ENCODE measurements around the gene CEP131. TPM values are rescaled to one million over a fixed set of nuclear protein-coding genes. Genes with fewer than 3 reads are reported as not detected.

Gene CEP131
- total RNA-seq, 1 experiment from 2014 or later, result 5.1 TPM

DNA sequence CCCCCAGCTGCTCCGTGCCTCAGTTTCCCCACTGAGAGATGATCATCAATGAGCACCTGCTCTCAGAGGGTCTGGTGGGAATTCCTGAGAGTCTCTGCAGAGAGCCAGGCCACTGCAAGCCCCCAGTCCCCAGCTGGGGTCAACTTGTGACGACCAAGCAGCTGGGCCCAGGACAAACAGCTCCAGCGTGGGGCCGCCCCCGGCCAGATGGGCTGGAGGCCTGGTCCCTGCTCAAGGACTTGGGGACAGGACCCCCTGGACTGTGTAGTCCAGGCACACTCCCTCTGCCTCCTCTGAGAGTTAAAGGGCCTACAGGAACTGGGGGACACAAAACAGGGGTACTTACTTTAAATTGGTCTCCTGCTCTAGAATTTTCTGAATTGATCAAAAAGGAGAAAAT, 40.2 kb downstream of the CEP131 start:
- Histone ChIP-seq H3K4me1 (ENCODE audit: low read length) (peaks cover 8% of the 10 kb centered on the region), H4K20me1 (ENCODE audit: insufficient read depth, low read depth, low read length) (no peaks in the 10 kb centered on the region), H3K36me3 (ENCODE audit: insufficient read depth, low read length) (no peaks in the 10 kb centered on the region), H3K4me3 (ENCODE audit: low read length) (no peak overlapping the region), H3K9me3 (ENCODE audit: low read length) (no peaks in the 10 kb centered on the region), H3K9ac (ENCODE audit: low read length) (no peak overlapping the region), H3K79me2 (ENCODE audit: low read length) (no peaks in the 10 kb centered on the region), H2AFZ (ENCODE audit: low read length) (no peak overlapping the region), H3K27ac (ENCODE audit: low read length) (no peak overlapping the region), H3K4me2 (ENCODE audit: low read depth, low read length, poor library complexity, severe bottlenecking) (no peak overlapping the region), H3K27me3 (ENCODE audit: low read length) (no peaks in the 10 kb centered on the region), H3K9me2 (replicated peaks; ENCODE audit: insufficient read depth, low read length) (no peaks in the 10 kb centered on the region)
- DNase-seq, result no peak

DNA sequence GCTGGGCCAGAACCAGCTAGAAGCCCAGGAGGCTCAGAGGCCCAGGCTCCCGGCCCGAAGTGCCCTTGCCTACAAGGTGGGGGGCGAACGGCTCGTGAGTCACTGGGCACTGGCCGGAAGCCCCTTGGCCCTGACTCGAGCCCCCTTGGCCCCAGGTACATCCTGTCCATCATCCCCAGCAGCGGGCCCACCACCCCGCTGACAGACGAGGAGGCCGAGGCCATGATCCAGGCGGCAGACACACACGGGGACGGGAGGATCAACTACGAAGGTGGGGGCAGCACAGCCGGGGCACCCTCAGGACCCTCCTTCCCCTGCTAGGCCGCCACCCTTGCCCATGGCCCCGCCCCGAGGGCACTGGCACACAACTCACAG, 41.0 kb downstream of the CEP131 start:
- Histone ChIP-seq H3K9ac (ENCODE audit: low read length) (no peak overlapping the region), H3K9me3 (ENCODE audit: low read length) (no peaks in the 10 kb centered on the region), H3K4me3 (ENCODE audit: low read length) (no peak overlapping the region), H3K9me2 (replicated peaks; ENCODE audit: insufficient read depth, low read length) (no peaks in the 10 kb centered on the region), H3K36me3 (ENCODE audit: insufficient read depth, low read length) (no peaks in the 10 kb centered on the region), H2AFZ (ENCODE audit: low read length) (no peak overlapping the region), H3K4me1 (ENCODE audit: low read length) (peaks cover 8% of the 10 kb centered on the region), H3K79me2 (ENCODE audit: low read length) (no peaks in the 10 kb centered on the region), H3K27ac (ENCODE audit: low read length) (no peak overlapping the region), H3K27me3 (ENCODE audit: low read length) (no peaks in the 10 kb centered on the region), H3K4me2 (ENCODE audit: low read depth, low read length, poor library complexity, severe bottlenecking) (no peak overlapping the region), H4K20me1 (ENCODE audit: insufficient read depth, low read depth, low read length) (no peaks in the 10 kb centered on the region)
- no peak for DNase-seq

DNA sequence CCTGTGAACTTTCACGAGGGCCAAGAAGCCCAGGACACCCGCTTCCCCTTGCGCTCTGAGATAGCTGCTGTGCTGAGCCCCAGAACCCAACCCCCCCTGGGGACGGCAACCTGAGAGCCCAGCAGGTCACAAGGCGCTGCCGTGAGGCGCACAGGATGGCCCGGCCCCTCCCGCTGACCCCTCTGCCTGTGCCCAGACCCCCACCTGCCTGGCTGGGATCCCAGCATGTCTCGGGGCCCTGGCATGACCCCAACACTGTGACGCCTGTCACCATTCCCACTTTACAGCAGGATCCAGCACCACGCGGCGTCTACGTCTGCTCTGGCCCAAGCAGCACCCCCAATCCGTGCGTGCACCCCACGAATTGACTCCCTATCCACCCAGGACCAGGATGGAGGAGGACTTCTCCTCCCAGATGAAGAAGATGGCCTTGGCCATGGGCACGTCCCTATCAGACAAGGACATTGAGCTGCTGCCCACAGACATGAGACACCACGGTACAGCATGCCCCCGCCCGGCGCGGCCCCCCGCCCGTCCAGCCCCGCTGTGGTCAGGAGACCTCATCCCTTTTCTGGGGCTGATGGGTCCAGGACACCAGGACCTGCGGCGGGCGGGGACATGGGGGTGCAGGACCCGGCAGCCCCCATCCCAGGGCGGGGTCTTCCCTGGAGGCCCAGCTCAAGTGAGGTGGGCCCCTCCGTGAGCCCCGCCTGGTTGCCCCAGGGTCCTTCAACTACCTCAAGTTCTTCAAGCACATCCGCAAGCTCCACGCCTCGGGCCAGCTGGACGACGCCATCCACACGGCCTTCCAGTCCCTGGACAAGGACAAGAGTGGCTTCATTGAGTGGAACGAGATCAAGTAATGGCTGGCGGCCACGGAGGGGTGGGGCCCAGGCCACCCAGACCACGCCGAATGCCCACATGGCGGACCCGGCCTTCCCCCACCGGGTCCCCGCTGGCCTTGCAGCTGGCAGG, 41.6 kb downstream of the CEP131 start:
- H3K36me3 ChIP-seq (ENCODE audit: insufficient read depth, low read length), result no peaks in the 10 kb centered on the region
- no peaks in the 10 kb centered on the region for H3K79me2 ChIP-seq (ENCODE audit: low read length)
- DNase-seq, result no peak
- H3K9me2 ChIP-seq (replicated peaks; ENCODE audit: insufficient read depth, low read length), result no peaks in the 10 kb centered on the region
- peaks cover 8% of the 10 kb centered on the region for H3K4me1 ChIP-seq (ENCODE audit: low read length)
- H3K9ac ChIP-seq (ENCODE audit: low read length), result no peak overlapping the region
- no peak overlapping the region for H2AFZ ChIP-seq (ENCODE audit: low read length)
- no peaks in the 10 kb centered on the region for H4K20me1 ChIP-seq (ENCODE audit: insufficient read depth, low read depth, low read length)
- no peak overlapping the region for H3K4me3 ChIP-seq (ENCODE audit: low read length)
- H3K9me3 ChIP-seq (ENCODE audit: low read length), result no peaks in the 10 kb centered on the region
- H3K4me2 ChIP-seq (ENCODE audit: low read depth, low read length, poor library complexity, severe bottlenecking), result no peak overlapping the region
- no peak overlapping the region for H3K27ac ChIP-seq (ENCODE audit: low read length)
- H3K27me3 ChIP-seq (ENCODE audit: low read length), result no peaks in the 10 kb centered on the region

DNA sequence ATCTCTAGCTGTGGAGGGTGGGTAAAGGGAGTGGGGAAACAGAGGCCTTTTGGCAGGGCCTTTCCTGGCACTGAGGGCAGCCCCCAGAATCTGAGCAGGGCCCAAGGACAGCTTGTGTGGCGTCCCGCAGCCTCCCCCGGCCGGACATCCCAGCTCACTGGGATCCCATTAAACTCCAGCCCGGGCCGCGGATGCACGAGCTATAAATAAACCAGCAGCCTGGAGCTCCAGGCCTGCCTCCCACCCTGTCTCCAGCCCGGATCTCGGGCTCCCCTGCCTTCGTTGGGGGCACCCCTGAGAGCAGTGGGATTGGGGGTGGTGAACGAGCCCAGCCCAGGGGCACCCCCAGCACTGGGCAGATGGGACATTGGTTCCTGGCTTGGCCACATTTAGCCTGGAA, 42.9 kb downstream of the CEP131 start:
- no peak overlapping the region for H2AFZ ChIP-seq (ENCODE audit: low read length)
- peaks cover 8% of the 10 kb centered on the region for H3K4me1 ChIP-seq (ENCODE audit: low read length)
- no peak for DNase-seq
- H3K4me2 ChIP-seq (ENCODE audit: low read depth, low read length, poor library complexity, severe bottlenecking), result no peak overlapping the region
- no peak overlapping the region for H3K27ac ChIP-seq (ENCODE audit: low read length)
- no peaks in the 10 kb centered on the region for H3K9me2 ChIP-seq (replicated peaks; ENCODE audit: insufficient read depth, low read length)
- no peaks in the 10 kb centered on the region for H3K36me3 ChIP-seq (ENCODE audit: insufficient read depth, low read length)
- no peaks in the 10 kb centered on the region for H3K9me3 ChIP-seq (ENCODE audit: low read length)
- no peaks in the 10 kb centered on the region for H3K27me3 ChIP-seq (ENCODE audit: low read length)
- no peak overlapping the region for H3K9ac ChIP-seq (ENCODE audit: low read length)
- no peaks in the 10 kb centered on the region for H4K20me1 ChIP-seq (ENCODE audit: insufficient read depth, low read depth, low read length)
- H3K79me2 ChIP-seq (ENCODE audit: low read length), result no peaks in the 10 kb centered on the region
- H3K4me3 ChIP-seq (ENCODE audit: low read length), result no peak overlapping the region

DNA sequence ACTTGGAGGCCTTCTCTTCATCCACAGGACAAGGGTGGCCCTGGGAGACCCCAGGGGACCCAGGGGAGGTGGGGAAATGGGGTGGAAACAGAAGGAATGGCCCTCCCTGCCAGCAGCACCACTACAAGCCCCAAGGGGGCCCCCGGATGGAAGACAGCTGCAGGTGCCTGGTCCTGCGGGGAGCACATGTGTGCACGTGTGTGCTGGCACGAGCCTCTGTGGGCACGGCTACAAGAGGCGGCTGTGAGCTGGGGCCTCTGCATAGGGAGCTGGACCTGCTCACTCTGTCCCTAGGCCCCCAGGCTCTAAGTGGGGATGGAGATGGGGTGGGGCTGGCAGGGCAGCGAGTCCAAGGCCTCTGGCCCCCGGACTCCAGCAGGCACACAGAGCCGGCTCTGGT, 43.5 kb downstream of the CEP131 start:
- DNase-seq, result no peak
- Histone ChIP-seq H3K9me3 (ENCODE audit: low read length) (no peaks in the 10 kb centered on the region), H3K9ac (ENCODE audit: low read length) (no peak overlapping the region)

DNA sequence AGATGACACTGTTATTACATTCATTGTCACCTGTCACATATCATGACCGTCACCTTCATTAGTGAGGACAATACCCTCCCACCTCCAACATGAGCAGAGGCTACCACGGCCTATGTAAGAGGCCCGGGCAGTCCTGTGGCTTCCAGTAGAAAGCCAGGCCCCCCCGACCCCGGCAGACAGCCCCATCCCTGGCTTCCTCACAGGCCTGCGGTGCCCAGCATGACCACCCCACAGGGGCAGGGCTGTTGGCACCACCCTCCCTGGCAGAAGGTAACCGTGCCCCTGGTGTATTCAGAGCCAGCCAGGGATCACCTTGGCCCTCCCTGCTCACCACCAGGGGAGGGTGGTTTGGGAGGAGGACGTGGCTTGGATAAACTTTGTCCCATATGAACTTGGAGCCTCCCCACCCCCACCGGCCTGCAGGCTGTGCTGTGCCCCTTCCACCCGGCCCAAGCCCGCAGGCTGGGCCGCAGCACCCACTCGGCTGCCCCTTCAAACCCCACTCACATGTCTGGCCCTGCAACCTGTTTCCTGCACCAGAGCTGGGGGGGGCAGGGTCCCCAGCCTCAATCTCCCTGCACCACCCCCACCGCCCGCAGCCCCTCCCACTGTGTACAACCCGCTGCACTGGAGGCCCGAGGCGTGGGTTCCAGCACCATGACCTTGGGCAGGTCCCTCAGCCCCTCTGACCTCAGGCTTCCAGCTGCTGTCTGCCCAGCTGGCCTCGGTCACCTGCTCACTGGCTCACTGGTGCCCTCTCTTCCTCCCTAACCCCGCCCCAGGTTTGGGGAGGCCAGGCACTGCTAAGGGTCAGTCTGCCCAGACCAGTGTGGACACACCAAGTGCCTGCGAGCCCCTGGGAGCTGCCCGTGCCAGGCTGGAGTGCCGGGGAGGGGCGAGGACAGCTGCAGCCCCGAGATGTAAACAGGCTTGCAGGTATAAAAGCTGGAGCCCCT, 44.4 kb downstream of the CEP131 start:
- no peak overlapping the region for H2AFZ ChIP-seq (ENCODE audit: low read length)
- no peaks in the 10 kb centered on the region for H3K27me3 ChIP-seq (ENCODE audit: low read length)
- H3K36me3 ChIP-seq (ENCODE audit: insufficient read depth, low read length), result no peaks in the 10 kb centered on the region
- no peaks in the 10 kb centered on the region for H3K79me2 ChIP-seq (ENCODE audit: low read length)
- H3K4me3 ChIP-seq (ENCODE audit: low read length), result no peak overlapping the region
- no peaks in the 10 kb centered on the region for H4K20me1 ChIP-seq (ENCODE audit: insufficient read depth, low read depth, low read length)
- H3K9ac ChIP-seq (ENCODE audit: low read length), result no peak overlapping the region
- no peaks in the 10 kb centered on the region for H3K9me2 ChIP-seq (replicated peaks; ENCODE audit: insufficient read depth, low read length)
- H3K4me2 ChIP-seq (ENCODE audit: low read depth, low read length, poor library complexity, severe bottlenecking), result no peak overlapping the region
- no peaks in the 10 kb centered on the region for H3K9me3 ChIP-seq (ENCODE audit: low read length)
- DNase-seq, result no peak
- peaks cover 8% of the 10 kb centered on the region for H3K4me1 ChIP-seq (ENCODE audit: low read length)
- H3K27ac ChIP-seq (ENCODE audit: low read length), result no peak overlapping the region

More for the DNA sequence above, 43.5 kb downstream of the CEP131 start:
- Histone ChIP-seq H3K4me3 (ENCODE audit: low read length) (no peak overlapping the region), H3K9me2 (replicated peaks; ENCODE audit: insufficient read depth, low read length) (no peaks in the 10 kb centered on the region), H3K4me2 (ENCODE audit: low read depth, low read length, poor library complexity, severe bottlenecking) (no peak overlapping the region), H2AFZ (ENCODE audit: low read length) (no peak overlapping the region), H3K27ac (ENCODE audit: low read length) (no peak overlapping the region), H3K79me2 (ENCODE audit: low read length) (no peaks in the 10 kb centered on the region), H3K36me3 (ENCODE audit: insufficient read depth, low read length) (no peaks in the 10 kb centered on the region), H4K20me1 (ENCODE audit: insufficient read depth, low read depth, low read length) (no peaks in the 10 kb centered on the region), H3K27me3 (ENCODE audit: low read length) (no peaks in the 10 kb centered on the region), H3K4me1 (ENCODE audit: low read length) (peaks cover 8% of the 10 kb centered on the region)

DNA sequence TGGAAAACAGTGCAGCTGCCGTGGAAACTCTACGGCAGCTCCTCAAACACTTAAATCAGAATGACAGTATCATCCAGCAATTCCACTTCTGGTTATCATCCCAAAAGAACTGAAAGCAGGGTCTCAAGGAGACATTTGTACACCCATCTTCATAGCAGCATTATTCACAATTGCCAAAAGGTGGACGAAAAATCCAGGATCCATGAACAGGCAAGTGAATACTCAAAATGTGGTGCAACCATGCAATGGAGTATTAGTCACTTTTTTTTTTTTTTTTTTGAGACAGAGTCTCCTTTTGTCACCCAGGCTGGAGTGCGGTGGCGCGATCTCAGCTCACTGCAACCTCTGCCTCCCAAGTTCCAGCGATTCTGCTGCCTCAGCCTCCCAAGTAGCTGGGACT, 46.1 kb downstream of the CEP131 start:
- no peaks in the 10 kb centered on the region for H3K9me2 ChIP-seq (replicated peaks; ENCODE audit: insufficient read depth, low read length)
- H3K4me3 ChIP-seq (ENCODE audit: low read length), result no peak overlapping the region
- H2AFZ ChIP-seq (ENCODE audit: low read length), result no peak overlapping the region
- no peaks in the 10 kb centered on the region for H3K79me2 ChIP-seq (ENCODE audit: low read length)
- H3K9me3 ChIP-seq (ENCODE audit: low read length), result no peaks in the 10 kb centered on the region
- H3K4me1 ChIP-seq (ENCODE audit: low read length), result peaks cover 8% of the 10 kb centered on the region
- H4K20me1 ChIP-seq (ENCODE audit: insufficient read depth, low read depth, low read length), result no peaks in the 10 kb centered on the region
- H3K27me3 ChIP-seq (ENCODE audit: low read length), result no peaks in the 10 kb centered on the region
- H3K36me3 ChIP-seq (ENCODE audit: insufficient read depth, low read length), result no peaks in the 10 kb centered on the region
- no peak for DNase-seq
- no peak overlapping the region for H3K4me2 ChIP-seq (ENCODE audit: low read depth, low read length, poor library complexity, severe bottlenecking)
- no peak overlapping the region for H3K27ac ChIP-seq (ENCODE audit: low read length)
- H3K9ac ChIP-seq (ENCODE audit: low read length), result no peak overlapping the region

DNA sequence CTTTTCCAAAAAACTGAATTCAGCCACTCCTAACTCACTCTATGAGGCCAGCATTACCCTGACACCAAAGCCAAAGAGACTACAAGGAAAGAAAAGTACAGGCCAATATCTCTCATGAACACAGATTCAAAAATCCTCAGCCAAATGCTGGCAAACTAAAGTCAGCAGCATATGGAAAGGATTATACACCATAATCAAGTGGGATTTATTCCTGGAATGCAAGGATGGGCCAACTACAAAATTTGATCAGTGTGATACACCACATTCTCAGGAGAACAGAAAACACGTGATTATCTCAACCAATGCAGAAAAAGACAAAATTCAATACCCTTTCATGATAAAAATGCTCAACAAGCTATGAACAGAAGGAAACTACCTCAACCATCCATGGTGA, 49.0 kb downstream of the CEP131 start:
- H3K79me2 ChIP-seq (ENCODE audit: low read length), result no peaks in the 10 kb centered on the region
- no peaks in the 10 kb centered on the region for H3K36me3 ChIP-seq (ENCODE audit: insufficient read depth, low read length)
- no peaks in the 10 kb centered on the region for H3K9me2 ChIP-seq (replicated peaks; ENCODE audit: insufficient read depth, low read length)
- H3K9me3 ChIP-seq (ENCODE audit: low read length), result no peaks in the 10 kb centered on the region
- no peak overlapping the region for H3K9ac ChIP-seq (ENCODE audit: low read length)
- no peak for DNase-seq
- no peak overlapping the region for H3K4me2 ChIP-seq (ENCODE audit: low read depth, low read length, poor library complexity, severe bottlenecking)
- H3K27ac ChIP-seq (ENCODE audit: low read length), result no peak overlapping the region
- no peaks in the 10 kb centered on the region; the same call in 1 of the 2 replicates for H3K4me1 ChIP-seq (ENCODE audit: low read length)
- no peak overlapping the region for H2AFZ ChIP-seq (ENCODE audit: low read length)
- H4K20me1 ChIP-seq (ENCODE audit: insufficient read depth, low read depth, low read length), result no peaks in the 10 kb centered on the region
- no peaks in the 10 kb centered on the region for H3K27me3 ChIP-seq (ENCODE audit: low read length)
- no peak overlapping the region for H3K4me3 ChIP-seq (ENCODE audit: low read length)
